ENCODE results near the gene LSM7.

The LSM7 gene

GRCh38 chr19:2328401-2329148 is at the start of gene LSM7, which contains the start of gene SPPL2B:
Gene LSM7 (minus strand): TSS chr19:2328586. CDS start chr19:2328566, 20 bp downstream.
Gene SPPL2B (plus strand): TSS chr19:2328684. CDS start chr19:2328710, 26 bp downstream.
- peak within 1 kb of the TSS; percentile 100 for H3K9ac ChIP-seq (ENCODE audit: insufficient read length, low read depth)
- H3K36me3 ChIP-seq (ENCODE audit: insufficient read depth, insufficient read length, low read length) = peaks cover 40% of the 10 kb centered on the region
- H3K27me3 ChIP-seq (ENCODE audit: insufficient read depth, insufficient read length) = no peaks in the 10 kb centered on the region
- no peak for TF ChIP-seq ZNF274 (IDR thresholded peaks at IDR 0.05; ENCODE audit: low read depth, low read length)
- no peak for TF ChIP-seq SUZ12 (IDR thresholded peaks at IDR 0.05; ENCODE audit: extremely low read depth, insufficient read depth, insufficient read length)
- peak; percentile 84 for TF ChIP-seq YY1 (IDR thresholded peaks at IDR 0.05; ENCODE audit: insufficient read depth, insufficient read length)
- DNase-seq (ENCODE audit: low read depth, low spot score) = peak; percentile 79
- H3K9me3 ChIP-seq (ENCODE audit: insufficient read depth, low read length) = no peaks in the 10 kb centered on the region
- peaks cover 24% of the 10 kb centered on the region for H3K4me1 ChIP-seq (ENCODE audit: insufficient read depth, insufficient read length)
- peak within 1 kb of the TSS; percentile 99 for H3K4me3 ChIP-seq (ENCODE audit: insufficient read length, low read depth)

GRCh38 chr19:2376784-2377519 is 48.6 kb upstream of the LSM7 start:
- Histone ChIP-seq H3K4me3 (ENCODE audit: insufficient read length, low read depth) (no peak overlapping the region), H3K4me1 (ENCODE audit: insufficient read depth, insufficient read length) (peaks cover 3% of the 10 kb centered on the region), H3K27me3 (ENCODE audit: insufficient read depth, insufficient read length) (no peaks in the 10 kb centered on the region), H3K9me3 (ENCODE audit: insufficient read depth, low read length) (peaks cover 18% of the 10 kb centered on the region; the same call in 1 of the 2 replicates), H3K9ac (ENCODE audit: insufficient read length, low read depth) (peak overlapping the region; percentile 17), H3K36me3 (ENCODE audit: insufficient read depth, insufficient read length, low read length) (no peaks in the 10 kb centered on the region)
- TF ChIP-seq SUZ12 (IDR thresholded peaks at IDR 0.05; ENCODE audit: extremely low read depth, insufficient read depth, insufficient read length) (no peak), YY1 (IDR thresholded peaks at IDR 0.05; ENCODE audit: insufficient read depth, insufficient read length) (no peak), ZNF274 (IDR thresholded peaks at IDR 0.05; ENCODE audit: low read depth, low read length) (no peak)
- DNase-seq (ENCODE audit: low read depth, low spot score) = no peak

GRCh38 chr19:2375353-2376121 is 47.2 kb upstream of the LSM7 start:
- TF ChIP-seq ZNF274 (IDR thresholded peaks at IDR 0.05; ENCODE audit: low read depth, low read length) (no peak), YY1 (IDR thresholded peaks at IDR 0.05; ENCODE audit: insufficient read depth, insufficient read length) (no peak)
- Histone ChIP-seq H3K27me3 (ENCODE audit: insufficient read depth, insufficient read length) (no peaks in the 10 kb centered on the region), H3K4me1 (ENCODE audit: insufficient read depth, insufficient read length) (peaks cover 3% of the 10 kb centered on the region), H3K9ac (ENCODE audit: insufficient read length, low read depth) (no peak overlapping the region), H3K4me3 (ENCODE audit: insufficient read length, low read depth) (no peak overlapping the region), H3K36me3 (ENCODE audit: insufficient read depth, insufficient read length, low read length) (no peaks in the 10 kb centered on the region), H3K9me3 (ENCODE audit: insufficient read depth, low read length) (peaks cover 15% of the 10 kb centered on the region; the same call in 1 of the 2 replicates)
- no peak for DNase-seq (ENCODE audit: low read depth, low spot score)

GRCh38 chr19:2374808-2375207 is 46.4 kb upstream of the LSM7 start:
- Histone ChIP-seq H3K4me1 (ENCODE audit: insufficient read depth, insufficient read length) (peaks cover 3% of the 10 kb centered on the region), H3K4me3 (ENCODE audit: insufficient read length, low read depth) (no peak overlapping the region), H3K9me3 (ENCODE audit: insufficient read depth, low read length) (peaks cover 15% of the 10 kb centered on the region; the same call in 1 of the 2 replicates), H3K9ac (ENCODE audit: insufficient read length, low read depth) (no peak overlapping the region), H3K27me3 (ENCODE audit: insufficient read depth, insufficient read length) (no peaks in the 10 kb centered on the region), H3K36me3 (ENCODE audit: insufficient read depth, insufficient read length, low read length) (no peaks in the 10 kb centered on the region)
- no peak for DNase-seq (ENCODE audit: low read depth, low spot score)
- no peak for TF ChIP-seq YY1 (IDR thresholded peaks at IDR 0.05; ENCODE audit: insufficient read depth, insufficient read length)
- no peak for TF ChIP-seq SUZ12 (IDR thresholded peaks at IDR 0.05; ENCODE audit: extremely low read depth, insufficient read depth, insufficient read length)
- no peak for TF ChIP-seq ZNF274 (IDR thresholded peaks at IDR 0.05; ENCODE audit: low read depth, low read length)

- Histone ChIP-seq H3K4me3 (ENCODE audit: insufficient read length, low read depth) (no peak overlapping the region), H3K27me3 (ENCODE audit: insufficient read depth, insufficient read length) (no peaks in the 10 kb centered on the region), H3K9ac (ENCODE audit: insufficient read length, low read depth) (no peak overlapping the region), H3K9me3 (ENCODE audit: insufficient read depth, low read length) (peaks cover 12% of the 10 kb centered on the region; the same call in 1 of the 2 replicates), H3K4me1 (ENCODE audit: insufficient read depth, insufficient read length) (peaks cover 3% of the 10 kb centered on the region), H3K36me3 (ENCODE audit: insufficient read depth, insufficient read length, low read length) (no peaks in the 10 kb centered on the region)
- no peak for DNase-seq (ENCODE audit: low read depth, low spot score)
- TF ChIP-seq SUZ12 (IDR thresholded peaks at IDR 0.05; ENCODE audit: extremely low read depth, insufficient read depth, insufficient read length) = no peak
- TF ChIP-seq ZNF274 (IDR thresholded peaks at IDR 0.05; ENCODE audit: low read depth, low read length) = no peak
- no peak for TF ChIP-seq YY1 (IDR thresholded peaks at IDR 0.05; ENCODE audit: insufficient read depth, insufficient read length)
These were observed 43.8 kb upstream of the LSM7 start for GRCh38 chr19:2372076-2372612.

- Histone ChIP-seq H3K9me3 (ENCODE audit: insufficient read depth, low read length) (peaks cover 12% of the 10 kb centered on the region; the same call in 1 of the 2 replicates), H3K4me1 (ENCODE audit: insufficient read depth, insufficient read length) (peaks cover 3% of the 10 kb centered on the region), H3K4me3 (ENCODE audit: insufficient read length, low read depth) (no peak overlapping the region), H3K9ac (ENCODE audit: insufficient read length, low read depth) (no peak overlapping the region), H3K27me3 (ENCODE audit: insufficient read depth, insufficient read length) (no peaks in the 10 kb centered on the region), H3K36me3 (ENCODE audit: insufficient read depth, insufficient read length, low read length) (no peaks in the 10 kb centered on the region)
- DNase-seq (ENCODE audit: low read depth, low spot score) = no peak
- TF ChIP-seq ZNF274 (IDR thresholded peaks at IDR 0.05; ENCODE audit: low read depth, low read length) (no peak), YY1 (IDR thresholded peaks at IDR 0.05; ENCODE audit: insufficient read depth, insufficient read length) (no peak), SUZ12 (IDR thresholded peaks at IDR 0.05; ENCODE audit: extremely low read depth, insufficient read depth, insufficient read length) (no peak)
These were observed 43.3 kb upstream of the LSM7 start for GRCh38 chr19:2371656-2372055.

All from NT2/D1 (cell line).